ENCODE measurements around the gene POGZ. TPM values are rescaled to one million over a fixed set of nuclear protein-coding genes. Genes with fewer than 3 reads are reported as not detected.

Gene POGZ
- total RNA-seq = 36.3 and 37.0 TPM in 2 replicates
- 12.9 and 16.2 TPM in 2 replicates for polyA plus RNA-seq

DNA sequence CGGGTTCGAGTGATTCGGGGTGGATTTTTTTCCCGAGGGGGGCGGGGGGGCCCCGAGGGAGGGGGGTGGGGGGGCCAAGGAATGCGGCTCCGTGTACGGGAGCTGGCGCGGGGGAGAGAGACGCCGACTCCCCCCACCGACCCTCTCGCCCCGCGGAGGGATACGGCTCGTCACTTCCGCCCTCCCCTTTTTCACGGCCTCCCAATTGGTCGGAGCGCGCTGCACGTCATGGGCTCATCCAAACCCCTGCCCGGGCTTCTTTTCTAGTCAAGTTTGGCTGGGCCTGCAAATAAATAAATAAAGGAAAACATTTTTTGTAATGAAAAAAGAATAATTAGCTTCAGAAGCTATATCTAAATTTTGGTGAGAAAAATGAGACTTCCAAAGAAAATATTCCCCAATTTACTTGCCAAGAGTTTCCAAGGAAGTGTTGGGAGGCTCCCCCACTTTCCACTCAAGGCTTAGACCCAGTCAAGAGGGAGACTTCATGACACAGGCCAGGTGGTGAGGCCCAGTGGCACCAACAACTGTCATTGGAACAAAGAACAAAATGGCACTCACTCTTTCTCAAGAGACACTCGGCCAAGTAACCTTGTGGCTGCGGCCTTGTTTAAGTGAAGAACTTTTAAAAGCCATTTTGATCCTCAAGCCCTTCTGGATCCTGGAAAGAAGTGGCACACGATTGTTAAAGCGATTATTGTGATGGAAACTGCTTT lies at the start of gene POGZ:
Gene POGZ (minus strand): TSS at position 164 of the 716 bp plus-strand sequence. CDS start 17,290 bp downstream, outside the sequence.
- Histone ChIP-seq H3K9me3 (ENCODE audit: low read depth) (no peaks in the 10 kb centered on the region), H3K9me2 (replicated peaks; ENCODE audit: insufficient read depth) (no peaks in the 10 kb centered on the region), H4K20me1 (ENCODE audit: insufficient read depth, poor library complexity, severe bottlenecking) (peaks cover 34% of the 10 kb centered on the region), H2AFZ (peak within 1 kb of the TSS; percentile 68), H3K4me1 (ENCODE audit: insufficient read depth) (peaks cover 15% of the 10 kb centered on the region), H3K79me2 (peaks cover 44% of the 10 kb centered on the region), H3K27ac (peak within 1 kb of the TSS; percentile 99), H3K27me3 (no peaks in the 10 kb centered on the region), H3K4me2 (peak within 1 kb of the TSS; percentile 88), H3K4me3 (peak within 1 kb of the TSS; percentile 89), H3K36me3 (replicated peaks; ENCODE audit: insufficient read depth, low read depth) (no peaks in the 10 kb centered on the region)
- peak; percentile 97 for DNase-seq (ENCODE audit: low spot score)
- no peak for TF ChIP-seq EZH2phosphoT487 (IDR thresholded peaks at IDR 0.05; ENCODE audit: low read depth, severe bottlenecking, unreplicated experiment)
- no peak for TF ChIP-seq CTCF (IDR thresholded peaks at IDR 0.05; ENCODE audit: poor library complexity)
- TF ChIP-seq EZH2 (IDR thresholded peaks at IDR 0.05; ENCODE audit: borderline replicate concordance) = no peak
- 20% methylated on average over 18 of the region's 30 CpGs for WGBS (ENCODE audit: low lambda C conversion rate, missing lambda C conversion rate)

- no peaks in the 10 kb centered on the region for H3K27me3 ChIP-seq
- H3K4me2 ChIP-seq = no peak overlapping the region
- no peak for TF ChIP-seq CTCF (IDR thresholded peaks at IDR 0.05; ENCODE audit: poor library complexity)
- no peak for TF ChIP-seq EZH2phosphoT487 (IDR thresholded peaks at IDR 0.05; ENCODE audit: low read depth, severe bottlenecking, unreplicated experiment)
- TF ChIP-seq EZH2 (IDR thresholded peaks at IDR 0.05; ENCODE audit: borderline replicate concordance) = no peak
These were observed 49.5 kb upstream of the POGZ start for GRCh38 chr1:151508833-151509232.

GRCh38 chr1:151504759-151505158 lies 45.5 kb upstream of the POGZ start:
- no peaks in the 10 kb centered on the region for H3K9me3 ChIP-seq (ENCODE audit: low read depth)
- H4K20me1 ChIP-seq (ENCODE audit: insufficient read depth, poor library complexity, severe bottlenecking) = no peaks in the 10 kb centered on the region
- no peaks in the 10 kb centered on the region for H3K9me2 ChIP-seq (replicated peaks; ENCODE audit: insufficient read depth)

More at GRCh38 chr1:151508833-151509232, 49.5 kb upstream of the POGZ start:
- WGBS (ENCODE audit: low lambda C conversion rate, missing lambda C conversion rate) = 74% methylated on average over 6 of the region's 6 CpGs
- Histone ChIP-seq H4K20me1 (ENCODE audit: insufficient read depth, poor library complexity, severe bottlenecking) (no peaks in the 10 kb centered on the region), H2AFZ (no peak overlapping the region), H3K4me1 (ENCODE audit: insufficient read depth) (no peaks in the 10 kb centered on the region), H3K36me3 (replicated peaks; ENCODE audit: insufficient read depth, low read depth) (no peaks in the 10 kb centered on the region), H3K9me2 (replicated peaks; ENCODE audit: insufficient read depth) (no peaks in the 10 kb centered on the region), H3K4me3 (no peak overlapping the region), H3K27ac (peak overlapping the region; percentile 94), H3K79me2 (peaks cover 9% of the 10 kb centered on the region), H3K9me3 (ENCODE audit: low read depth) (no peaks in the 10 kb centered on the region)
- DNase-seq (ENCODE audit: low spot score) = peak; percentile 82

More at GRCh38 chr1:151504759-151505158, 45.5 kb upstream of the POGZ start:
- Histone ChIP-seq H3K27ac (no peak overlapping the region), H3K79me2 (no peaks in the 10 kb centered on the region), H3K4me1 (ENCODE audit: insufficient read depth) (peaks cover 18% of the 10 kb centered on the region), H2AFZ (no peak overlapping the region), H3K36me3 (replicated peaks; ENCODE audit: insufficient read depth, low read depth) (no peaks in the 10 kb centered on the region), H3K4me3 (no peak overlapping the region), H3K27me3 (no peaks in the 10 kb centered on the region), H3K4me2 (no peak overlapping the region)
- WGBS (ENCODE audit: low lambda C conversion rate, missing lambda C conversion rate) = 95% methylated on average over 3 of the region's 4 CpGs
- DNase-seq (ENCODE audit: low spot score) = no peak
- TF ChIP-seq CTCF (IDR thresholded peaks at IDR 0.05; ENCODE audit: poor library complexity) = no peak
- TF ChIP-seq EZH2phosphoT487 (IDR thresholded peaks at IDR 0.05; ENCODE audit: low read depth, severe bottlenecking, unreplicated experiment) = no peak
- TF ChIP-seq EZH2 (IDR thresholded peaks at IDR 0.05; ENCODE audit: borderline replicate concordance) = no peak

Data from hepatocyte (in vitro differentiated cells).